Stimulated activated CD8-positive, alpha-beta memory T cell treated with anti-CD3 and anti-CD28 coated beads, Interleukin-15, amount 100 ng/mL, for 1 hour (primary cell): ENCODE results near the gene PRKCA.

Source experiments
- DNase-seq: peaks from one replicate; pipeline ENCODE4 v3.0.0-alpha.2; 2020; ENCODE audit warnings: low read depth

PRKCA gene

DNA sequence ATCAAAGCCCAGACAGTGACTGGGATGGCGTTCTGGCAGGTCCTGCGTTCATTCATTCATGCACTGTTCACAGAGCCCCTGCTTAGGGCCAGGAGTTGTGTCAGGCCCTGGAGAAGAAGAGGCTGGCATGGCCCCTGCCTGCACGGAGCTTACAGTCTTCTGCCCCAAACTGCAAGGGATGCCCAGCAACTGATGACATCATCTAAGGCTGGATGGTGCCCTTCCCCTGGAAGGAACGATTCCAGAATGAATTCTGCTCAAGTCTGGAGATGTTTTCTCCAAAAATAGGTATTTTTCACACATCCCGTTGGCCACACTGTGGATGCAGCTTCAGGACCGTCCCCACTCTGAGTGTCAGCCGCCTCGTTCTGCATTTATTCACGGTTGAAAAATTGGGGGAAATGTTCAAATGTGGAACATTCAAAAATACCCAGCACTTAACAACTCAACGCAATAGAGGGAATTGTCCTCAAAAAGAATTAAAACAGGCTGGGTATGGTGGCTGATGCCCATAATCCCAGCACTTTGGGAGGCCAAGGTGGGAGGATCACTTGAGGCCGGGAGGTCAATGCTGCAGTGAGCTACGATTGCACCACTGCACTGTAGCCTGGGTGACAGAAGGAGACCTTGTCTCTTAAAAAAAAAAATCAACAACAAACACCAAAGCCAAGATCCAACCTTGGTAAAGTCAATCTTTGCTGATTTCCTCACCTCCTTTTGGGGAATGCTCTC lies 508.7 kb downstream of the PRKCA start:
- no peak for DNase-seq

DNA sequence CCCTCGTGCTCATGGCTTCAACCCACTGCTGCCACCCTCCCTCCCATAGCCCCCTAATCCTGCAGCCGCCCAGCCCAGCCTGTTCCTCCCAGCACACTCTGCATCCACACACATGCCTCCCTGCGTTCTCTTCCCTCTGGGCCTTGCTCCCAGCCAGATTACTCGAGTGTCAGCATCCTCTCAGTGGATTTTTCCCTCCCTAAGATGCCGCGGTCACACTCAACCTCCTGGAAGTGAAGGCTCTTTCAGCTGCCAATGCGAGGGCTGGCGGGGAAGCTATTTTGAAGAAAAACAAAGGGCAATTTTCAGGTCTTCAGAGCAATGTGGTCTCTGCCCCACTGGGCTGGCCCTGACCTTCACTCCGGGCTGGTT lies 509.3 kb downstream of the PRKCA start:
- no peak for DNase-seq

DNA sequence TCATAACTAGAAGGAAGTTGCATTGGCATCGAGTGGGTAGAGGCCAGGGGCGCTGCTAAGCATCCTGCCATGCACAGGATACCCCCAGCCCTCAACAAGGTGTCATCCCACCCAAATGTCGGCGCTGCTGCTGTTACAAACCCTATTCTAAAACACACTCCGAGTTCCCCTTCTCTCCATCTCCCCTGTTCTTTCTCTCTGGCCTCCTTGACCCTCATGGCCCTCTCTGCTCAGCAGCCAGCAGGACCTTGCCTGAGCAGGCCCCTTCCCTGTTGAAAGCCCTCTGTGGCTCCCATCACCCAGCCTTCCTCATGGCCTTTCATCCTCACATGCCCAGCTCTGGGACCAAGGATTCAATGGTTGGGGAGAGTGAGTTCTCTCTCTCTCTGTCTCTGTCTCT lies 510.2 kb downstream of the PRKCA start:
- DNase-seq, result no peak

DNA sequence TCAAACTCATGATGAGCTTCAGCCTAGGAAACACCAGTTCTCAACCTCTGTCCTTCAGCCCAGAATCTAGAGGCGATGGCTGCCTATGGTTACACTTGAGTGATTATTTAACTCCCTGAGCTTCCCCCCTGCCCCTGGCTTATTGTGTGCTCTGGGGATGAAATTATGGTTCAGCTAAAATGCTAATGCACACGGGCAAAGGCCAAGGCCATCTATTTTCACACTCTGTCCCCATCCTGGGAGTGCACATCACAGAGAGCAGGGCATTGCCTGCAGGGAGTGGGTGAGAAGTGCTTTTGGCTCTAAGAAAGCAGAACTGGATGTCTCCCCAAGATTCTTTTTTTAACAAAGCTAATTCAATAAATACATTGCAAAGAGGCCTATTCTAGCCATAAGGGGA lies 510.9 kb downstream of the PRKCA start:
- no peak for DNase-seq

DNA sequence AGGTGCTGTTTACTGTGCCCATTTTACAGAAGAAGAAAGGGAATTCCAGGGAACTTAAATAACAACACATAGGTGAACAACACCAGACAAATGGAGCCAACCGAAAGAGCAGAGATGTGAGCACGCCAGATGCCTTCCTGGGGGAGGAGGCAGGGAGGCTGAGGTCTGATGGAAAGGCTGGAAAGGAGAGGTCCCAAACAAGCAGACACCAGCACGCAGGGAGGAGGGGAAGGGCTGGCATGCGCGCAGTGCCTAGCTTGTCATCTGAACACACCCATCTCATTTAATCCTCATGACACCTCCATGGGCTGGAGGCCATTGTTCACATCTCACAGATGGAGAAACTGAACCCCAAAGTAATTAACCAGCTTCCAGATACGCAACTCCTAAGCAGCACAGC lies 511.6 kb downstream of the PRKCA start:
- no peak for DNase-seq

DNA sequence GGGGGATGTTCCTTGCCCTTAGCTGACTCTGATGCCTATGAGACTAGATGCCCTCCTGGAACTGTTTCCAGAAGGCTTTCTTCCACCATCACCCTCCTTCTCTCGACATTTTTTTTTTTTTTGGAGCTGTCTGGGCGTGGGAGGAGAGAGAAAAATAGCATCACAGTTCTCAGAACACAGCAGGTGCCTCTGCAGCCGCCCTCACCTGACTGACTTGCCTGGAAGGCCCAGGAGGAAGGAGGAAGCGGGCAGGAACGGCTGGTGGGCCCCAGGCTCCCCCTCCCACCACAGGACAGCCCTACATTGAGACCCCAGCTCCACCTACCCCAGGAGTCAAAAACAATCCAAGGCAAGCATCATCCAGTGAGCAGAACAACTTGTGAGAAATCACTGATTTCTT lies 512.2 kb downstream of the PRKCA start:
- DNase-seq, result no peak

DNA sequence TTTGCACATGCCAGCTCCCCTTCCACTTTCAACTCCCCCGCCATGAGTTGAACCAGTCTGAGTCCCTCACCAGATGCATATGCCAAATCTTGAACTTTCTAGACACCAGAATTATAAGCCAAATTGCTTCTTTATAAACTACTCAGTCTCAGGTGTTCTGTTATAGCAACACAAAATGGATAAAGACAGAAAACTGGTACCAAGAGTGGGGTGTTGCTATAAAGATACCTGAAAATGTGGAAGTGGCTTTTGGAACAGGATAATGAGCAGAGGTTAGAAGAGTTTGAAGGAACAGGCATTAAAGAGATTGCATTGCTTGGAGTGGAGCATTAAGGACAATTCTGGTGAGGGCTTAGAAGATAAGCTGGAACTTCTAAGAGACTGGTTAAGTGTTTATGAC lies 515.3 kb downstream of the PRKCA start:
- DNase-seq, result no peak

DNA sequence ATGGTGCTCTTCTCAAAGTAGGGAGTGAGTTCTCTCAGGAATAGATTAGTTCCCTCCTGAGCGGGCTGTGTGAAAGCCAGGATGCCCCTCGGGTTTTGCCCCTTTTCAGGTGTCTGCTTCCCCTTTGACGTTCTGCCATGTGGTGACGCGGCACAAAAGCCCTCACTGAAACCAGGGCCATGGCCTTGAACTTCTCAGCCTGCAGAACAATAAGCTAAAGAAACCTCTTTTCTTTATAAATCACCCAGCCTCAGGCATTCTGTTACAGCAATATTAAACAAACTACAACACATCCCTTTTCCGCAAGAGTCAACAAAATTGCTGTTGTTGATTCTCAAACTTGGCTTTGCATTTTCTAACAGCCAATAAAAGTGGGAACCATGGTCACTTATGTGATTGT lies 517.1 kb downstream of the PRKCA start:
- DNase-seq, result no peak

DNA sequence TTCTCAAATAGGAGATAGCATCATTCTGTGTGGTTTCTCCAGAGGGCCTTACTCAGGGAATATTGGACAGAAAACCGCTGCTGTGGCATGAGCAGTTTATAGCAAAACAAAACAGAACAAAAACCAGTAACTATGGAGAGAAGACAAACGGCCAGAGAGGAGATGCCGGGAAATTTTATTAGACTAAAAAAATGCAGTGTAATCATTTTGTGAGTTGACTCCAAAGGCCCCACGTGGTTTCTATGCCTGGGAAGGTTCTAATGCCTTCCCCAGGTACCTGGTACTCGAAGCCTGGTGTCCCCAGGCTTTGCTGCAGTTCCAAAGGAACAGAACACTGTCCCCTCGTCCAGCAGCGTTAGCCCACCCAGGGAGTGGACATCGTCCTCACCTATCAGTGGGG lies 519.6 kb downstream of the PRKCA start:
- DNase-seq, result no peak

DNA sequence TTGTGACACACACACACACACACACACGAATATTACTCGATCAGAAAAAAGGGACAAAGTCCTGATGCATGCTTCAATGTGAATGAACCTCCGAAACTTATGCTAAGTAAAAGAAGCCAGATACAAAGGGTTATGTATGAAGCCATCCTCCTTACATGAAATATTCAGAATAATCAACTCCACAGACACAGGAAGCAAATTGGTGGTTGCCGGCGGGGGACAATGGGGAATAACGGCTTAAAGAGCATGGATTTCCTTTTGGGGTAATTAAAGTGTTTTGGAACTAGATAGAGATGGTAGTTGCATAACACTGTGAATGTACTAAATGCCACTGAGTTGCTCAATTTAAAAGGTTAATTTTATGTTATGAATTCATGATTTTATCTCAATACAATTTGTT lies 524.4 kb downstream of the PRKCA start:
- DNase-seq, result no peak

DNA sequence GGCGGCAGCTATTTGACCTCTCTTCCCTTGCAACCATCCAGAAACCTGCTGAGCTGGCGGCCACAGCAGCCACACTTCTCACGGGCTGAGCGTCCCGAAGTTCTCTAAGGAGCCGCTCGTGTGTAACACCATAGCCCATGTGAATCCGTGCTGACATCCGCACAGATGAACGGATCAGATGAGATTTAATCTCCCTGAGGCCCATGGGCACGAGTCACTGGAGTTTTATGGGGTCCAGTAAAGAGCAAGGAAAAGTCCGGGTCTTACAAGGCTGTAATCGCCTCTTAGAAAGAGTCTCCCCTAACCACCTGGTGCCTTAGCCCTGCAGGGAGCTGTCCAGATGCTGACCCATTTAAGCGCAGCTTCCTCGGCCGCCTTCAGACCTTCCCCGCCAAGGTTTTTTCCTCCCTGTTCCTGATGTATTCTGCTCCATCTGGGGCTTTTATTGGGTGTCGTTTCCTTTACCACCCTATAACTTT lies 527.0 kb downstream of the PRKCA start:
- no peak for DNase-seq

DNA sequence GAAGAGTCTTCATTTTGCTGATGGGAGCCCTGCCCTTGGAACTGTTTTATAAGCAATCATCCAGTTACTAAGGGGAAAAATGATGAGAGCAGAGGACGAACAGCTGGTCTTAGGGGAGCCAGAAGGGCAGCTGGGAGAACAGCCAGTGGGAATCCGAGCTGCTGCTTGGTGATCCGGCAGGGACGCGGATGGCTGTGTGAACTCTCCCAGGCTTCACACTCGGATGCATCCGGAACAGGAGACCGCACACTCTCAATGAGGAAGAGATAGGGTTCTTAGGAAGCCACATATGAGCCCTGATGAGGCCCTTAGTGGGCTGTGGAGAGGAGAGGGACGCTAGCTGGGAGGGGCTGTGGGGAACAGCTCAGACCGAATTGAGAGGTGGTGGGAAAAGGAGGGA lies 527.5 kb downstream of the PRKCA start:
- DNase-seq, result no peak

DNA sequence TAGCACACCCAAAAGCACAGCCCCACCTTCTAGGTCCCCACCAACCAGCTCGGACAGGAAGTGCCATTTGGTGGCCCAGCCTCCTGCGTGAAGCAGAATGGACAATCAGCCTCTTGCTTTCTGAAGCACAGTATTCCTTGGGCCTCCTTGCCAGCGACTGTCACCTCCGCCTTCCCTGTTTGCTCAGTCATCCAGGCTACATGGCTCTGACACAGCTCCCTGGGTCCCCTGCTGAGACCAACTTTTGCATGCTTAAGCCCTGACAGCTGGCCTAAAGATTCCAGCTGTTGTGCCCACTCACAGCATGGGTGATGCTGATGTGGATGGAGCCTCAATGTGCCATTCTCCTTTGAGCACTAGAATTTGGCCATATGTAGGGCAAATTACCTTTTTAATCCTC lies 528.0 kb downstream of the PRKCA start:
- no peak for DNase-seq

DNA sequence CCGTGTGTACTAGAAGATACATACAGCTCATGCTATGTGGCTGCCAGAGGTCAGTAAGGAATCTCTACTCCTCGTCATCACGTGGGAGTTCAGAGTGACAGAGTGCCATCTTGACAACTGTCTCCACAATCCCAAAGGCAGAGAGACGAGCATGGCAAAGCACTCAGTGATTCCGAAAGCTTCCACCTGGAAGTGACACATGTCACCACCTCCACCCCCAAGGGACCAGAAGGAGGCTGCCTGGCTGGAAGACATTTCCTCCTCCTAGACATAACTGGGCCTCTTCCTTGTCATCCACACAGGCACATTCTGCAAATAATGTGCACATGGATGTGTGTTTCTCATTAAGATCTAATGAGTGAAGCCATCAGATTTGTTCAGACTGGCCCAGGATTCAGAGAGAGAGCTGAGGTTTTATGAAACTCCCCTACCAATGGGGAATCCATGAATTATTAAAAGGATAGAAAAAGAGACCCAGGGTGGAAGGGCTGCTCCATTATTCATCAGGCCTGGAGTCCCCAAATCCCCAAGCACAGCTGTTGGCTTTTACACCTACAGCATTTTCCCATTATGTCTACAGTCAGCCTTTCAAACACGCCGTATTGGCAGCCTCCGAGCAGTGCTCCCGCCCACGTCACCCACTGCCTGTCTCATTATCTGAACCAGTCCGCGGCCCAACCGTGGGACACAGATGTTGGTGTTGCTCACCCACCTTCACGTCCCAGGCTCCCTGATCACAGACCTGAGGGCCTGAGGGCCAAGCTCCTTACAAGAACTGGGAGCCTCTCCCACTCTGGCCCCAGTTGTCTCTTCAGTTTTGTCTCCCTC lies 529.2 kb downstream of the PRKCA start:
- no peak for DNase-seq

DNA sequence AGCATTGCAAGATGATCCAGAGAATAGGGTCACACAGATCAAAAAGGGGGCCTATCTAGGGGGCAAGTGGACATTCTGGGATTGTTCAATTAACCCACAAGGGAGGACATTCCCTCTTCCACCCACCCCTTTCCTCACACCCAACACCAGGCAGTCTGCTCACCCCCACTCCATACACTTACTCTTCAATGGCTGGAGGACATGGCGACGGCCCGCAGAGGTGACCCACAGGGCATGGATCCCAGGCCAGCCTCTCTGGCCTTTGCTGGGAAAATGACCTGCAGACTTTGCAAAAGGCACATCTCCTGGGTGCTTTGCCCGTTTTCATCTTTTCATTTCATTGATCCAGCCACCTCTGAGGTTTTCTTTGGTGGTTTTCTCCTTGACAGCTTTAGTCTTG lies 530.8 kb downstream of the PRKCA start:
- no peak for DNase-seq

DNA sequence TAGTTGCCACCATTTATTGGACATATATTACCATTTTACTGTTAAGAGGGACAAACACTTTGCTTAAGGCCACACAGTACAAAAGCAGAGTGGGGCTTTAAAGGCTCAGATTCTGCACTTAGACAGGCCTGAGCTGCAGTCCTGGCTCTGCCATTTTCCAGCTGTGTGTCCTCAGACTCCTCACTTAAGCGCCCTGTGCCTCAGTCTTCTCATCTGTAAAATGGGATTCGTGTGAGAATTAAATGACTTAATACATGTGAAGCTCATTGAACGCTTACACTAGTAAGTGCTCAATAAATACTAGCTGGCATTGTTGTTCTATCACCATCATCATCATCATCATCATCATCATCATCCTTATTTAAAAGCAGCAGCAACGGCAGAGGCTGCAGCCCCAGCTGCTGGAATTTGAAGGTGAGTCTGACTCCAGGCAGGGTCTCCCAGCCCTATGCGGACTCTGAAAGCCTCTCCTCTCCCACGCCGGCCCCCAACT lies 532.1 kb downstream of the PRKCA start:
- DNase-seq, result no peak

DNA sequence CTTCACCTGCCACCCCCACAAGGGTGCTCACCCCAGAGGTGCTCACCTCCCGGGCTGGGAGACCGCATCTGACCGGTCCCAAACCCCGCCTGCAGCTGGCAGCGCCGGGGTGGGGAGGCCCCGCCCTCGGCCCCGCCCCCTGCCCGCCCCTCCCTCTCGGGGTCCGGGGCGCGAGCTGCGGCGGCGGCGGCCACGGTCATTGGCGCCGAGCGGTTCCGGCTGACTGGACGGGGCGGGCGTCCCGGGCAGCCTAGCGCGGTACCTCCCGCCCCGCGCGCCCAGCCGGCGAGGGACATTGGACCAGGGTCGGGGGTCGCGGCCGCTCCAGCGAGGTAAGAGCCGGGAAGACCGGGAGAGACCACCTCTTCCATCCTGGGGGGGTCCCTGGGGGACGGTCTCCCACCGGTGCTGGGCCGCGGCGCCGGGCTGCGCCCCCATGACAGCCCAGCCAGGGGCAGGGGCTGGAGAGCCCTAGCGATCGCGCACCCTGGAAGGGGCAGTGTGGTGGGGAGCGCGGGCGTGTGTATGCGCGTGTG lies 532.6 kb downstream of the PRKCA start, which contains the start of gene CACNG5:
TSS of gene CACNG5 (plus strand) at position 199 of the 536 bp plus-strand sequence. CDS start 42,216 bp downstream, outside the sequence.
- no peak for DNase-seq

DNA sequence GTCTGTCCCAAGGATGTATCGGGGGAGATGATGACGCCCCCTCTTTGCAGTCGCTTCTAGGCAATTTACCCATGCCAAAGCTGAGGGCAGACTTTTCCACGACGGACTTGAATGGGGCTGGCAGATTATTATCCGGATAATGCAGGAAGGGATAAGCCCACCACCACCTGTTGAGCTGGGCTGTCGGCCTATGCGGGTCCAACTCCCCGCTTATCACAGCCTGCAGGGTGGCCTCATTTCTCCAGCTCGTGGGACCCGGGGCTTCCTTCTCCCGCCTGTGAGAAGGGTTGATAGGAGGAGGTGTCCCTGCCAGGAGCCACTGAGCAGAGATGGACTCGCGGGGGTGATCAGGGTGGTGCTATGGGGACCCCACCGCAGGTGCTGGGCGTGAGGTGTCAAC lies 533.1 kb downstream of the PRKCA start:
- no peak for DNase-seq

DNA sequence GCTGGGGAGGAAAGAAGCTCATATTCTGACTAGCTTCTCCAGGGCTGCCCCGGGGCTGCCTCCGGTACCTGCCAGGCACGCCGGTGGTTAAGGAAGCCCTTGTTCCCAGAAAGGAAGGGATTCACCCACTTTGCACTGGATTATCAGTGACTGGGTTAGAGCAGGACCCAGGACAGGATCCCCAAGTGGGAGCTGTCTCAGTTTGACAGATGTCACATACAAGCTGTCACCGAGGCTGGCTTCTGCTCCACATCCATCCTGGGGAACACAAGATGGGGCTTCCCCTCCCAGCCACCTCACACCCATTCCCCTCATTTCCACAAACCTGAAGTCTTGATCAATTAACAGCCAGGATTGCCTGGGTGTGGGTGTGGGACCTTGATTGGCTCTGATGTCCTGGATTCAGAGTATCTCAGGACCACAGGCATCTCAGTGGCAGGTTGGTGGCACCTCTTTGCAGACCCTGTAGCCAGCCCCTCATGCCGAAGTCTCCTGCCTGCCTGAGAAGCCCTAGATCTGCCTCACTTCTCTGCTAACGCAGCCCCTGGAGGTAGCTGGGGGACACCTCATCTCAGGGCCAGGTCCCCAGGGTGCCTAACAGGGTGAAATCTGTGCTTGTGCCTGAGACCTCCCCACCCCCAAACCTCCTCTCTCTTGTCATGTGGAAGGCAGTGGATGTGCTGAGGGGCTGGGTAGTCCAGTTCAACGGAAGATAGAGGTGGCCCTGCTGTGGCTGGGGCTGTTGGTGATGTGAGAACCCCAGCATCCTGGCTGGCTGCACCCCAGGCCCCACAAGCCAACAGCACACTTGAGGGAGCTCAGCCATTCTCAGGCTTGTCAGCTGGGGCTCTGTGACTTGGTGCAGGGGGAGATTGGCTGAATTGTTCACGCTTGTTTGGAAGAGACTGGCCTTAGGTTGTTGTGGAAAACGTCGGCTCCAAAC lies 533.9 kb downstream of the PRKCA start:
- DNase-seq, result no peak

DNA sequence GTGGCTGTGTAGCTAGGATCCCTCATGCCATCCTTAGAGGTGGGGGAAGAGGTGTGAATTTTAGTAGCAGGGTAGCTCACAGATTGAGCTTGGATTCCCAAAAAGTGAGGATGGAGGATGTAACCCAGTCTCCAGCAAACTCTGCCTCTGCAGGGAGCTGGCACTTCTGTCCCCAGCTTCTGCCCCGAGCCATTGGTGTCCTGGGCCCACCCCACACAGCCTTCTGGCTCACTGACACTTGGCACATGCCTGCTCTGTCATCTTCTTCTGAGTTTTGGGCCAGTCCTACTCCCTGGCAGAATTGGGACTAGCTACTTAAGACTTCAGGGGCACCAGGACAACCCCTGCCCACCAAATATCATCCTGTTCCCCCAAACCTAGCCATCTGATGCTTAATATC lies 534.8 kb downstream of the PRKCA start:
- DNase-seq, result no peak

DNA sequence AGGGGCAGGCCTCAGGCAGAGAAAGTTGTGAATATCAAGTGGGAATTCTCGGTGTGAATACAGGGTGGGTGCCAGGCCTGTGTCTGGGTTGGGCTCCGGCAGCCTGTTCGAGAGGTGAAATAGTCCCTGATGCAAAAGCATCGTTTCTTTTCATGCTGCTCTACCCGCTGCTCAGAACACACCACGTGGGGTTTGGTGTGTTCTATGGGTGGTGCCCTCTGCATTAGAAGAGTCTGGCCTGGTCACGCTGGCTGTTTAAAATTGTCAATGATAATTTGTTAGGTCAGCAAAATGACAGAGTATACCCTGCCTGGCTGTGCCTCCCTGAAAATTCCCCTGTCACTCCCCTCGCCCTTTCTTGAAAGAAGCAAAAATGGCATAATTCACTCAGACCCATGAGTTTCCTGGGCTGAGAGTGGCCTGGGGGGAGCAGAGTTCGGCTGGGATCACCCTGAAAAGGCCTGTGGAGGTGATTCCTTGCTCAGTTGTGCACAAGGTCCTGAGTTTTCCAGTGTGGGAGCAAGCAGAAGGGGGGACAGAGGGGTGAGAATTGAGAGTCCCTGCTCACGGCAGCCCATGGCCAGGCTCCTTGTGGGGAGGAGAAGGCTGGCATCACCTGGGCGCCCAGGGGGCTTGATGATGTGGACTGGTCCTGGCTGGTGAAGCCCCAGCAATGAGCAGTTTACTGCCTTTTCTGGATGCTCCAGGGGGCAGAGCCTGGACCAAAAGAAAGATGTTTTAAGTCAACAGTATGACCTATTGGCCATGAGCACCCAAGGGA lies 535.7 kb downstream of the PRKCA start:
- no peak for DNase-seq
